PFSK-1 (cell line): ENCODE measurements around the gene CMYA5.

ENCODE experiments used
- REST ChIP-seq, 2 experiments: IDR thresholded peaks; 2 replicates each; pipeline versions ENCODE4 v1.6.1 to v1.8.0; 2011 to 2012; ENCODE audit warnings: low read depth in 2 of 2, low read length in 2 of 2, control low read depth in 1 of 2, inconsistent platforms in 1 of 2, mild to moderate bottlenecking in 1 of 2, moderate library complexity in 1 of 2; ENCODE audit not compliant: insufficient read depth in 1 of 2
- SIN3A ChIP-seq: IDR thresholded peaks from 2 replicates; pipeline ENCODE4 v1.6.1; 2012; ENCODE audit warnings: mild to moderate bottlenecking, low read length, moderate library complexity, borderline replicate concordance; ENCODE audit not compliant: insufficient read depth

GRCh38 chr5:79684782-79685181, 4.9 kb upstream of the CMYA5 start:
- TF ChIP-seq SIN3A (no peak), REST (IDR thresholded peaks at IDR 0.05; ENCODE audit: insufficient read depth in 1 of 2, low read depth in 2 of 2, low read length in 2 of 2) (no peak)
